Left lobe of liver (tissue), 2 donors: ENCODE measurements around the gene PLAAT1. TPM values are rescaled to one million over a fixed set of nuclear protein-coding genes. Genes with fewer than 3 reads are reported as not detected.

Experiments used
- ATAC-seq: fragments of 200-7000 bp; cut with Tn5 transposase; one replicate; pipeline ENCODE4 v1.9.1; 2020; ENCODE audit warnings: mild to moderate bottlenecking, moderate library complexity
- DNase-seq: peaks from one replicate; pipeline ENCODE4 v3.0.0-alpha.2; 2020; ENCODE audit warnings: low spot score
- total RNA-seq: library from RNA; stranded (reverse); gene quantifications from one replicate; pipeline ENCODE4 v1.2.1, GENCODE V29; 2021
- donor health status: DM: no; HTN: no; CAD: no; lungs with moderate emphysema.
- donor health status: DM: no; HTN: yes; CAD: no.

Gene PLAAT1
- total RNA-seq, 1 donor from 2014 or later: not detected

DNA sequence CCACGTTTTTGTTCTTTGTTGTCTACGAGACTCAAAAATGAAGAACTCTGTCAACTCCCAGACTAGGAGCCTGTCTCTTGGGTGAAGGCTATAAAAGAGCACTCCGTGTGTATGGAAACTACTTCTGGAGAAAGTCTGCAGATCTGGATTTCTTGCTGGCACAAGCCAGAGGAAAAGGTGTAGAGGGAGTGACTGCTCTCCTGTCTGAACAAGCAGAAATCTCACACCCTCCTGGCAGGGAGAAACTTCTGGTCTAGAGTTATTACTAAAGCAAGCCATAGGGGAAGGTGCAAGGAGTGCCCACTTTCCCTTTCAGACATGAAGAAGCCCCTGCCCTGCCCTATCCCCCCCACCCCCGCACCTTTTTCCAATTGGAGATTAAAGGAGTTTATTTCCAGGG is 9.5 kb downstream of the PLAAT1 start:
- ATAC-seq (no peak), DNase-seq (no peak)

DNA sequence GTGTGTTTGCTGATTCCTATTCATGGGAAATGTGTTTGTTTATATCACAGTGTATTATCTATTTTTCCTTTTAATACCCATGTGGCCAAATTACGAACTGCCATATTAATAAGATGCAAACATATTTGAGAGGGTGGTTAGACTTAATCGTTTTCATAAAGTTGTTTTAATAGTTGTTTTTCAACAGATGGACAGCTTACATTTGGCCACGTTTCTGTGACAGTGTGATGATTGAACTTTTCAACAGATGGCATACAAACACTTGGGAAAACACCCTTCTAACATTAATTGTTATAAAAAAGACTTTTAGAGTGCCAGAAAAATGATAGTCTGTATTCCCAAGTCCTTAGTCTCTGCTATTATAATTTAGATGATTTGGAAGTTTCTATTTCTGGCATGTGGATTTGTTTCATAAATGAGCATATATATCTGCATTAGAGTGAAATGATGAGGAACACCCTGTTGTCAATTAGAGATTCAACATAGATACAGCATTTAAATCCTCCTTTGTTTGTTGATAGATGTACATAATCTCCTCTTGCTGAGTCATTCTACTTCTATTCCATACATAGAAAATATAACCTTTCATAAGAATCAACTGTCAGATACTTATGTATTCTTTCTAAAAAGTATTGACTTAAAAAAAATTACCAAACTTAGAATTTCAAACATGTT is 13.1 kb downstream of the PLAAT1 start:
- no peak for ATAC-seq

DNA sequence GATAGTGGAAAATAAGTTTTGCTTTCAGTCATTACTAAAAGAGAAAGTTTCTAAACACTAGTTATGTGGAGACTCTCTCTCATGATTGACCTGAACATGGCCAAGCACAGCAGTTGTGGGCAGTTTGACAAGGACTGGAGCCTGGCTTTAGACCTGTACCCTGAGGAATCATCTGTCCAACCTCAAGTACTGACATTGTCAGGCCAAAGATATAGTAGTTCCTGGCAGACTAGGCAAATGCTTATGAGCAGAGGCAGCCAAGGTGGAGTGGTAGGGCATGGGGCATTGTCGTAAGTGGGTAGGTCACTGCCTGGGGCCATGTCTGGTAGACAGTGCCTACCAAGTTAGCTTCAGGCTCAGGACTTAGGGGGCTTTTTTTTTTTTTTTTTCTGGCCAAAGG is 20.9 kb downstream of the PLAAT1 start:
- ATAC-seq (no peak), DNase-seq (no peak)

More for the DNA sequence above, 13.1 kb downstream of the PLAAT1 start:
- no peak for DNase-seq

DNA sequence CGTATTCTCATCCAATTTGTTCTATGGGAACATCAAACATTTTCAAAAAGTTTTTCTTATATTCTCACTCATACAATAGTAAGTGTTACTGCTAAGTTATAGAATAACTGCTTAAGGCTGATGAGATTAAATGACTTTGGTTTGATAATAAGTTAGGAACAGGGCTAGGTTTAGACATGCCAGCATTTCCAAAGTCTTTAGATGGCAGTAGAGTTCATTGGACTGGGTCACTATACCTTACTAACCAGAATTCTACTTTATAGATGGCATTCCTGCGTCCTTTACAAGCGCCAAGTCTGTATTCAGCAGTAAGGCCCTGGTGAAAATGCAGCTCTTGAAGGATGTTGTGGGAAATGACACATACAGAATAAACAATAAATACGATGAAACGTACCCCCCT is 21.7 kb downstream of the PLAAT1 start:
- ATAC-seq: no peak
- DNase-seq: no peak

DNA sequence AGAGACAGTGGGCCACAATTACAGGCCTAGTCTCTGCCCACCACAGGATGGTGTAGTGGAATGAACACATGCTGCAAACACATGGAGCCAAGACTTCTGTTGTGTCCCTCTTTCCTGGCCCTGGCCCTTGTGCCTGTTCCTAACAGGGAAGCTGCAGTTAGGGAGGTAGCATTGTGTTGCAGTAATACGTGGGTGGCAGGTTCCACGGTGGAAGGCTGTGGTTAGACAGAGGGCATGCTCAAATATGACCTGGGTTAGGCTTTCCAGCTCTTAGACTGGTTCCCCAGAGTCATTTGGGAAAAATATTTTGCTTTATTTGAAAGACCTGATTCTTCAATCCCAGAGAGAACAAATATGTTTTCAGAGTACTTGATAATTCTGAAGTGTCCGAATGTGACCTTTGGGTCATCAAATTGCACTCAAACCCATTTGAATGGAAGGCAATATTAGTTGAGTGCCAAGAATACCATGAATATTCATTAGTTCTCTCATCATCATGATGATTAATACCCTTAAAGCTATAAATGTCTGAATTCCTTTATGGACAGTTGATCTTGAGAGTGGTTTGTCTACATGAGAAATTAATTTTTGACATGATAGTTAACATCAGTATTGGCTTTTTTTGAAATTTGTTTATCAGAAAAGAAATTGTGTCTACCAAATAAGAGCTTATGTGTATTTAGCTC is 28.5 kb downstream of the PLAAT1 start:
- DNase-seq (no peak), ATAC-seq (no peak)

DNA sequence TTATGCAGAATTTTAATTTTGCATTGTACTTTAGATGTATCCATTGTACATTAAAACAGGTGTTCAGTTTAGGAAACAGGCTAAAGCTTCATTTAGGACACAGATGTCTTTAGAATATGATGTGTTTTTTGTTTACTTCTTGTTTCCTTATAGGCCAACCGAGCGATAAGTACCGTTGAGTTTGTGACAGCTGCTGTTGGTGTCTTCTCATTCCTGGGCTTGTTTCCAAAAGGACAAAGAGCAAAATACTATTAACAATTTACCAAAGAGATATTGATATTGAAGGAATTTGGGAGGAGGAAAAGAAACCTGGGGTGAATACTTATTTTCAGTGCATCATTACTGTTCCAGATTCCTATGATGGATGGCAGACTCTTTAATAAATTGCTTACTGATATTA is 29.4 kb downstream of the PLAAT1 start:
- no peak for ATAC-seq
- DNase-seq: no peak

DNA sequence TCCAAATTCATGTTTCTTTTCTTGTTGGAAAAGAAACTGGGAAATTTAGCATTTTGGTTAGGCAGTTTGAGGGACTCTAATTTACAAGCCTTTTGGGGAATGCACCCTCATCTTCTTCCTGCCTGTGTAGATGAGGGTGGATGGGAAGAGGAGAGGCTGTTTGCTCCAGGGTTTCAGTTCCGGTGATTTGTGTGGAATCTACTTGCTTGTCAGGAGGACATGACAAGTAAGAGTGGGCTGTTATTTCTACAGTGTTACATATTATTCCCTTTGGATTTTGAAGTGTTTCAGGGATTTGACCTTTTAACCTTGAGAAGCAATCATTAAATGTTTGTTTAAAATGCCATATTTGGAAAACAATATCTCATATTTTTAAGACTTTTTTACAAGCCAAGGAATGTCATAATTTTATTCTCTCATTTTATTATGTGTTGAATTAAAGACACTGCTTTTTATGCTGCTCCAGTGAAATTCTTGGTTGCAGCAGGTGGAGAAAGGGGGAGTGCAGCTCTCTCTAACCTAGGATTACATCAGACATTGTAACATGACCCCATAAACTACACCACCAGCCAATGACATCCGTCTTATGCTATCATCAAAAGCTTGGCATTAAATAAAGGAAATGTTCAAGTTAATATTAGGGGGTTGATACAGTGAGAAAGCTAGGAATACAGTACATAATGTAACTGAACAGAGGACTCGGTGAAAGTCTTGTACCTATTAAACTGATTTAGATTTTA is 30.2 kb downstream of the PLAAT1 start:
- ATAC-seq (no peak), DNase-seq (no peak)

DNA sequence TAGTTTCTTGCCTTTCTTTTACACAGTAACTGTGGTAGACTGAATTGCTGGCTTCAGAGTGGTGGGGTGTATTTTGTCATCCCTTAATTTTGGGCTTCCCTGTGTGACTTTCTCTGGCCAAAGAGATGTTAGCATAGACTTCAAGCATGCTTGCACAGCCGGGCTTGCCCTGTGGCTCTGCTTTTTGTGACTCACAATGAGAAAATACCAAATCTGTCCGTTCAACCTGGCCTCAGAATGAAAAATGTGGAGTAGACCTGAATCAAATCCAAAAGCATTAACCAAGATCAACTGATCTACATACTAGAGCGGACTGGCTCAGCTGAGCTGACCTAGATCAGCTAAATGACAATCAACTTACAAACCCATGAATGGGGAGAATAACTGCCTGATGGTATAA is 51.4 kb downstream of the PLAAT1 start:
- ATAC-seq (no peak), DNase-seq (no peak)

DNA sequence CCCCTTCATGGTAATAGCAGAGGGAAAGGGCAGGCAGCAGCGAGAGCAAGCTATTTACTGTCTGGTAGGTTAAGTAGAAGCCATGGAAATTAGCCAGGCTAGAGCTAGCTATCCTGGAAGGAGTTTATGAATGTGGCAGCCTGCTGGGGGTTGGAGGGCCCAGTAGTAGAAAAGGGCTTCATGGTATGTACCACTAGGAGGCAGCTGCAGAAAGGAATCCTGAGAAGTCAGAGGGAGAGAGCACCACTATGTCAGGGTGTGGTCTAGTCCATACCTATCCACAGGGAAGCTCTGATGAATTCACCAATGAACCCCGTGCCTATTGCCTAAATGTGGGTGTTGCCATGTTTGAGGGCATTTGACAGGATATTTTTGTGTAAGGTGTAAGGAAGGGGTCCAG is 55.0 kb downstream of the PLAAT1 start:
- DNase-seq: no peak
- no peak for ATAC-seq

DNA sequence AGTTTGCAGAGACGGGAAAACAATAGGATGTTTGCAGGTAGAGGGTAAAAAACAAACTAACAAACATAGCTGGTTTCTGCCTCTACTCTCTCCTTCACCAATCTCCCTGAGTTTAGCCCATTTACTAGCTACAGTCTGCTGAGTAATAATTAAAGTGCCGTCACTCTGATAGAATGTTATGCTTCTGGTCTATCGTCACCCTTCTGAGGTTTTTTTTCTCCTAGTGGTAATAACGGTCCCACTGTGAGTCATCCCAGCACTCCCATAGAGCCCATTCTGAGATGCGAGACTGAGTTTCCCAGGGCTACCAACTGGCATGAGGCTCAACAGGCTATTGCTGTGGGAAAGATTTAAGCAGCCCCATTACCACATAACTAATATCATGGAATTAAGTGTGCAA is 56.4 kb downstream of the PLAAT1 start:
- ATAC-seq (no peak), DNase-seq (no peak)

DNA sequence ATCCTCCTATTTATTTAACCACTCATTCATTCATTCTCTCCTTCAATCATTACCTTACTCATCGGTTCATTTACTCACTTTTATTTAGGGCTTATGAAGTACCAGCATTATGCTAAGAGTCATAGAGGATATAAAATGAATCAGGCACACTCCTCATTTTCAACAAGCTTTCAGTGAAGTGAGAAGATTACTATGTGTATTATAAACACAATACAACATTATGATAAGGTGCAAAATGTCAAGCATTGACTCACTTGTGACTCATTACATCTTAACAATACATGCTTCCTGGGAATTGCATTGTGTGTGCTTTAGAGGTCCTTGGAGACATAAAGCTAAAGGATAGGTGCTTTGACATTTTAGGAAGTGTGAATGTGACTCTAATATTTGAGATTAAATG is 60.4 kb downstream of the PLAAT1 start:
- DNase-seq: no peak
- no peak for ATAC-seq

DNA sequence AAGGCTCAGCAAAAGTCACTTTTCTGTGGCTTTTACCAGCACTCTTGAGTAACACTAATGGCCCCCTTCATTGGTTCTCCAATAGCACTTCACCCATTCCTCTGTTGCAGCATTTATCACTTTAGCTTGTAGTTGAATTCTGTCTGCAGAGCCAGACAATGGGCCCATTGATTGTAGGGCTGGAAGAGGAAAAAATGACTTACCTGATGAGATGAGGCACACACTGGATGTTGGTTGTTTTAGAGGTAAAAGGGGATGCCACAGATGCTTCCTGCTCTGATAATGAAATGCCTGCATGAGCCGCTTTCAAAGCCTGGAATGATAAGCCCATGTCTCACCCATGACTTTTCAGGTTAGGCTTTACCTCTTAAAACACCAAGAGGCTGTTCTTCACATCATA is 64.3 kb downstream of the PLAAT1 start:
- DNase-seq (no peak), ATAC-seq (no peak)

DNA sequence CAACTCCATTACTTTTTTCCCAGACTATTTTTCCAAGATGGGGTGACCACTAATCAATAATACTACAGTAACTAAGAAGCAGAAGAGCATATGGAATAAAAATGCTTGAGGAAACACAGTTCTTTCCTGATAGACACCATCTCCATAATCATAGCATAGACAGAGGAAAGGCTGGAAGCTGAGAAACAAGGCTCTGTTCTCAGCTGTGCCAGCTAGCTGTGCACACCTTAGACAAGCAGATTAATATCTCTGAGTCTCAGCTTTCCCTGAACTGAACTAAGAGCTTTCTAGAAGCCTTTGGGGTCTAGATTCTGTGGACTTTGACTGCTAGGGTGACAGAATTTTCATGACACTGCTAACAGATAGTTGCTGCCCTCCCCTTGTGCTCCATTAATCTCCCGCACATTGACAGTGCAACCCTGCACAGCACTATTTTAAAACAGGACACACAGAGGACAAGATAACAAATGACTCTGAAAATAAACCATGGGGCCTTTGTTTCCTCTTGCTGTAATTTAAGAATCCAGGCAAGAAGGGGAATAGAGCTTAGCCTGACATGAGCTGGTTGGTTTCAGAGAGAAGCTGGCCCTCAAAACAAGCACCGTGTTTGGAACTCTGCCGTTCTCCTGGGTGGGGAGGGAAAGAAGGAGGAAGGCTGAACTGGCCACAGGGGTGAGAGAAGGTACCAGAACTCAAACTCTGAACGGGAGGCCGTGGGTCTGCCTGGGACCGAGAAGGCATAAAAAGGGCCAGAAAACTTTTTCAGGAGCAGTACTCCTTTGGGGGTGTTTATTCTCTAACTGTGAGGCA is 70.1 kb downstream of the PLAAT1 start:
- DNase-seq: no peak

DNA sequence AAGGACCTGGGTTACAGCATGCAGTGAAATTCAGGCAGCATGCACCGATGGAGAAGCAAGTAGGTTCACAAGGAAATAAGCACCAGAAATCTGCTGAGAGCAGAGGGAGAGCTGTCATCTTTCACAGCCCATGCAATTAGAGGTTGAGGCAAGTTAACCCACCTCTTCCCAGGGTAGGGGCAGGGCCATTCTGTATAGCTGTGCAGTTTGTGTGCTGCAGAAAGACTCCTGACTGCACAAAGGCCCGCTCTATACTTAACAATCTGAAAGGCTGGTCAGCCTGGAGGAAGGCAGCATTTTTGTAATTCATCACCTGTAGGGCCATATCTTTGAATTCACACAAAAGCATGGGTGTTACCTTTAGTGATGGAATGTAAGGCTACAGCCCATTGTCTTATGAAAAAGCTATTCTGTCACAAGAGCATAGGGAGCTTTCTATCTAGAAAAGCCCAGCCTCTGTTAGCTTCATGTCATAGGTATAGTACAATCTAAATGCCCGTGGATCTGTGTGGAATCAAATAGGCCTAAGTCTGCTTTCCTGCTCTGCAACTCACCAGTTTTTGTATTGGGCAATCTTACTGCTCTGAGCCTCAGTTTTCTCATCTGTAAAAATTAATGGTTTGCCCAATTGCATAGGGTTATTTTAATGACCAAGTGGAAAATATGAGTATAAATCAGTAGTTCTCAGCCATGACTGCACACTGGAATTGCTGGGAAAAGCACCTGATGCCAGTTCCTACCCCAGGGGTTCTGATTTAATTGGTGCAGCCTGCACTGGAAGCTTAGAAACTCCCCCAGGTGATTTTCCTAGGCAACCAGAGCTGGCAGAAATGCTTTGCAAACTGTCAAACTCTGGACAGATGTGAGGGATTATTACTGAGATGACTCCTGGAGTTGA is 72.3 kb downstream of the PLAAT1 start:
- ATAC-seq: no peak
- no peak for DNase-seq

More for the DNA sequence above, 70.1 kb downstream of the PLAAT1 start:
- no peak for ATAC-seq

DNA sequence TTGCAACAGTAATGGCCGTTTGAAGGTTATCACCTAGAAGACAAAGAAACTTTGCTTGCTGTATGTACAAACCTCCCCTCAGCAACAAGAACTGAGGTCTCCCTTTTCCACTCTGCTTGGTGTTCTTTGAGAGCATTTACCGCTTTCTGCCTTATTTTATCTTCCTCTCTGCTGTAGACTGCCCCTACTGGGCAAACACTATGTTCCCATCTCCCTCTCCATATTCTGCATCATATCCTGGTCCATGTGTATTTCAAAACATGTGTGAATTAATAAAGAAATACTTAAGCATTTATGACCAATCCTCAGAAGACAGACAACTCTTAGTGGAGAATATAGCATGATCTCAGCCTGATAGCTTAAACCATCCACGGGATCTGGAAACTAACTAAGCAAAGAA is 73.1 kb downstream of the PLAAT1 start:
- no peak for DNase-seq
- no peak for ATAC-seq

DNA sequence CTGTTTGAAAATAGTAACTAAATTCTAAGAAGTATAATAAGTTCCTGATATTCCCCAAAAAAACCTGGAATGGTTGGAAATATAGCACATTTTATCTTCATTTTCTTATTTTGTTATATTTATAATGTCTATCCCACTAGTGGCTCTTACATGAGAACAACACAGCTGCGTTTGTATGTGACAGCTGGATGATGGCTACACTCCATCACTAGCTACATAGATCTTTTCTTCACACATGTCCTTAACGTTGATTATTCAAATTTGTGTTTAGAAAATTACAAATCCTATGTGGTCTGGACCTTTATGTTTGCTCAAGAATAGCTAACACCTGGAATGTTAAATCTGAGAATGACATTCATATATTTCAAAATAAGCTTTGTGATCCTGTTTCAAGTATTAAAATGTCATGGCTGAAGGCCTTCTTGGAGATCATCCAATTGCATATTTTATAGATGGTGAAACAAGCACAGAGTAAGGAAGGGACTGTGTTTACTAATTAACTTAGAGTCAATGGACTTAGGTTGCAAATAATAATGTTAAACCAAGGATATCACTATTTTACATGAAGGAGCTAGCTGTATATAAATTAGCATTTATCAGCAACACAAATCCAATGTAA is 76.8 kb downstream of the PLAAT1 start:
- ATAC-seq (no peak), DNase-seq (no peak)
